Endothelial cell (in vitro differentiated cells): ENCODE data around the gene GARIN6. TPM values are rescaled to one million over a fixed set of nuclear protein-coding genes. Genes with fewer than 3 reads are reported as not detected.

Experiments used
- DNase-seq: peaks from one replicate; pipeline ENCODE4 v3.0.0; 2021; ENCODE audit warnings: low spot score
- H3K27ac Mint-ChIP-seq: one replicate; pipeline ENCODE4 v1.8.0; 2021; ENCODE audit warnings: mixed read lengths, inconsistent platforms; ENCODE audit not compliant: unreplicated experiment
- H3K27me3 Mint-ChIP-seq: one replicate; pipeline ENCODE4 v1.8.0; 2021; ENCODE audit warnings: mild to moderate bottlenecking, moderate library complexity, mixed read lengths, inconsistent platforms; ENCODE audit not compliant: unreplicated experiment
- H3K36me3 Mint-ChIP-seq: one replicate; pipeline ENCODE4 v1.8.0; 2021; ENCODE audit warnings: mild to moderate bottlenecking, low read depth, mixed read lengths, inconsistent platforms; ENCODE audit not compliant: unreplicated experiment
- H3K4me1 Mint-ChIP-seq: one replicate; pipeline ENCODE4 v1.8.0; 2021; ENCODE audit warnings: mild to moderate bottlenecking, mixed read lengths, inconsistent platforms; ENCODE audit not compliant: unreplicated experiment
- H3K4me3 Mint-ChIP-seq: one replicate; pipeline ENCODE4 v1.8.0; 2021; ENCODE audit warnings: mild to moderate bottlenecking, mixed read lengths, inconsistent platforms; ENCODE audit not compliant: unreplicated experiment
- H3K9me3 Mint-ChIP-seq: one replicate; pipeline ENCODE4 v1.8.0; 2021; ENCODE audit warnings: mixed read lengths, inconsistent platforms; ENCODE audit not compliant: unreplicated experiment
- total RNA-seq: library from RNA; stranded (reverse); fragmentation: NEBNext Ultra II Directional; extraction: Animal tissue kit (Norgen Biotek cat#: 25700); gene quantifications from one replicate; pipeline ENCODE4 v1.2.1, GENCODE V29; 2021; ENCODE audit not compliant: unreplicated experiment
- TF ChIP-seq, protein P1 (sequence below): fragments of 200-600 bp; sonication (generic); IDR thresholded peaks from one replicate; pipeline ENCODE4 v1.5.0; 2021; ENCODE audit warnings: antibody characterized with exemption; ENCODE audit not compliant: unreplicated experiment

The GARIN6 gene
- total RNA-seq, 1 donor from 2014 or later = not detected

DNA sequence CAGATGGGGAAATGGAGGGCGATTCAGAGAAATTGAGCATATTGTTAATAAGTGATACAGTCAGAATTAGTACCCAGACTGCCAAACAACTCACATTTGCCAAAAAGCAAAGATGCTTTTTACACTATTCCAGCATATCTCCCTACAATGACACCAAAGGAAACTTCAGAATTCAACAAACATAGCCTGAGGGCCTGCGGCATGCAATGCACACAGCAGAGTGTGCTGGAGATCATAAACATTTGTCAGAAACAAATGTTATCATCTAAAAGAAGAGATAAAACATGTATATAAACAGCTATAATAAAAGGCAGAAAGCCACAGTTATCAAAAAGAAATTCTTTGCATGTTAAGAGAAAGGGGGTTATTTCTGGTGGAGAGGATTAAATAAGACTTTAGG is 20.1 kb upstream of the GARIN6 start:
- no peak for DNase-seq
- Mint-ChIP-seq H3K4me1 (no peaks in the 10 kb centered on the region), H3K27ac (no peak overlapping the region), H3K27me3 (no peaks in the 10 kb centered on the region), H3K36me3 (no peaks in the 10 kb centered on the region), H3K9me3 (no peaks in the 10 kb centered on the region), H3K4me3 (no peak overlapping the region)
- TF ChIP-seq, protein P1, sequence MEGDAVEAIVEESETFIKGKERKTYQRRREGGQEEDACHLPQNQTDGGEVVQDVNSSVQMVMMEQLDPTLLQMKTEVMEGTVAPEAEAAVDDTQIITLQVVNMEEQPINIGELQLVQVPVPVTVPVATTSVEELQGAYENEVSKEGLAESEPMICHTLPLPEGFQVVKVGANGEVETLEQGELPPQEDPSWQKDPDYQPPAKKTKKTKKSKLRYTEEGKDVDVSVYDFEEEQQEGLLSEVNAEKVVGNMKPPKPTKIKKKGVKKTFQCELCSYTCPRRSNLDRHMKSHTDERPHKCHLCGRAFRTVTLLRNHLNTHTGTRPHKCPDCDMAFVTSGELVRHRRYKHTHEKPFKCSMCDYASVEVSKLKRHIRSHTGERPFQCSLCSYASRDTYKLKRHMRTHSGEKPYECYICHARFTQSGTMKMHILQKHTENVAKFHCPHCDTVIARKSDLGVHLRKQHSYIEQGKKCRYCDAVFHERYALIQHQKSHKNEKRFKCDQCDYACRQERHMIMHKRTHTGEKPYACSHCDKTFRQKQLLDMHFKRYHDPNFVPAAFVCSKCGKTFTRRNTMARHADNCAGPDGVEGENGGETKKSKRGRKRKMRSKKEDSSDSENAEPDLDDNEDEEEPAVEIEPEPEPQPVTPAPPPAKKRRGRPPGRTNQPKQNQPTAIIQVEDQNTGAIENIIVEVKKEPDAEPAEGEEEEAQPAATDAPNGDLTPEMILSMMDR = no peak

DNA sequence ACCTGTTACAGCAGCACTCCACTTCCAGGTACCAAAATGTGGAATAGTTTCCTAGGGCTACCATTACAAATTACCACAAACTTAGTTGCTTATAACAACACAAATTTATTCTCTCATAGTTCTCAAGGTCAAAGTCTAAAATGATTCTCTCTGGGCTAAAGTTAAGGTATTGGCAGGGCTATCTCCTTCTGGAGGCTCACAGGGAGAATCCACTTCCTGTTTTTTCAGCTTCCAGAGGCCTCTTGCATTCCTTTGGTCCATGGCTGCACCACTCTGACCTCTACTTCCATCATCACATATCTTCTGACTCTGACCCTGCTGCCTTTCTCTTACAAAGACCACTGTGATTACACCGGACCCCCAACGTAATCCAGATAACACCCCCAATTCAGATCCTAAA is 2.9 kb upstream of the GARIN6 start:
- no peaks in the 10 kb centered on the region for H3K9me3 Mint-ChIP-seq
- no peak for DNase-seq

DNA sequence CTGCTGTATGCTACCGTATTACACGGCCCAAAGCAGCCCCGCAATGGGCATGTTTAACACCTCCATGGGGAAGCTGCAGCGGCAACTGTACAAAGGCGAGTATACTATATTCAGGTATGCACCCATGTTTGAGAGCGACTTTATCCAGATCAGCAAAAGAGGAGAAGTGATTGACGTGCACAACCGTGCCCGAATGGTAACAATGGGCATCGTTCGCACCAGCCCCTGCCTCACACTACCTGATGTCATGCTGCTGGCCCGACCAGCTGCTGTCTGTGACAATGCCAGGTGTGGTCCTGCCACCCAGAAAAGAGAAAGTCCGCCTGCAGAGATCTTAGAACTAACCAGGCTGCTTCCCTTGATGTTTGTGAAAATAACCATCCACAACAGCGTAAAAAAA is 630 bp downstream of the GARIN6 start:
- H3K9me3 Mint-ChIP-seq = no peaks in the 10 kb centered on the region
- no peaks in the 10 kb centered on the region for H3K36me3 Mint-ChIP-seq
- H3K27me3 Mint-ChIP-seq = peaks cover 2% of the 10 kb centered on the region
- TF ChIP-seq, protein P1 = no peak
- DNase-seq = no peak
- no peak overlapping the region for H3K4me3 Mint-ChIP-seq
- H3K27ac Mint-ChIP-seq = no peak overlapping the region
- peaks cover 3% of the 10 kb centered on the region for H3K4me1 Mint-ChIP-seq

More for the DNA sequence above, 2.9 kb upstream of the GARIN6 start:
- Mint-ChIP-seq H3K36me3 (no peaks in the 10 kb centered on the region), H3K27ac (no peak overlapping the region), H3K4me3 (no peak overlapping the region), H3K4me1 (peaks cover 3% of the 10 kb centered on the region), H3K27me3 (peaks cover 2% of the 10 kb centered on the region)
- TF ChIP-seq, protein P1 = no peak

DNA sequence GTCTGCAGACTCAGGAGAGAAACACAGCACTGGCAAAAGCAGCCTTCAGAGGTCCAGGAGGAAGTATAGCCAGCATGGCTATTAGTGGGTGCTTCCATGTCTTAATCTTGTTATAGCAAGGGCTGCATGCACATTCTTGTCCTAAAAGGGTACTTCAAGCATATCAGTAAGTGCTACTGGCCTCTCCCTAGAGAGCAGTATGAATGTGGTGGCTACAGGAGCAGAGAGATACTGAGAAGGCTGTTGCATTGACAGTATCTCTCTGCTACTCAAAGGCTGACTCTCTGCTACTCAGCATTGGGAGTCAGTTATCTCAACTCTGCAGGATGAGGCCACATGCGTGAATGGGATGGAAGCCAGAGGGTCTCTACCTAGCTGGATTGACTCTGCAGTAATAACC is 2.0 kb downstream of the GARIN6 start:
- Mint-ChIP-seq H3K36me3 (no peaks in the 10 kb centered on the region), H3K4me3 (no peak overlapping the region), H3K9me3 (no peaks in the 10 kb centered on the region), H3K27ac (no peak overlapping the region), H3K4me1 (peaks cover 3% of the 10 kb centered on the region), H3K27me3 (peaks cover 2% of the 10 kb centered on the region)
- DNase-seq = no peak
- TF ChIP-seq, protein P1 = no peak

DNA sequence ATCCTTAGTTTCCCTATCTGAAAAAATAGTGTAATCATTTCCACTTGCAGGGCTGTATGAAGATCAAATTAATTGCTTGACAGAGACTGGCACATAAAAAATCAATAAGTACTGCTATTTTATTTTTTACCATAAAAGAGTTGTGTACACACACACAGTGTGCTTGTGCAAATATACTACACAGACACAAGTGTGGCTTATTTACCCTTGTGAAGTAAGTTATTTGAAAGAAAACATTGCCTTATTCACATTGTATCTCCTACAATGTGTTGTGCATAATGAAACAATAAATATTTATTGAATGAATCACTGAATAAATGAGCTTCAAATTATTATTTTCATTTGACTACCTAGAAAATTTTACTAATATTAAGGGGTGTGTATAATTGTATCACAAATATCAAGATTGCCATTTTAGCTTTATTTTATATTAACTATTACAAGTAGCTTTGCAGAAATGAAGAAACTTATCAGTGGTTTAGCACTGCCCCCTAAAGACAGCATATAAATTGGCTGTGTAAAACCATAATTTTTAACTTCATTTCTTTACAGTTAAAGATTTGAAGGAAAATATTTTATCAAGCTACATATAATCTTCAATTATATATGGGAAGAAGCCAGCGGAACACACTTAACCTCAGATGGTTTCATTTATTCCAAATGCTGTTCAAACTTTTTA is 11.3 kb downstream of the GARIN6 start:
- Mint-ChIP-seq H3K4me1 (no peaks in the 10 kb centered on the region), H3K27ac (no peak overlapping the region), H3K9me3 (no peaks in the 10 kb centered on the region), H3K36me3 (no peaks in the 10 kb centered on the region), H3K27me3 (no peaks in the 10 kb centered on the region), H3K4me3 (no peak overlapping the region)
- DNase-seq = no peak
- TF ChIP-seq, protein P1 = peak; percentile 28
